ENCODE results near the gene MAGOH.
A peak's percentile ranks its signal among the peaks of the same experiment; 100 is the strongest.

- TF ChIP-seq, protein P1, sequence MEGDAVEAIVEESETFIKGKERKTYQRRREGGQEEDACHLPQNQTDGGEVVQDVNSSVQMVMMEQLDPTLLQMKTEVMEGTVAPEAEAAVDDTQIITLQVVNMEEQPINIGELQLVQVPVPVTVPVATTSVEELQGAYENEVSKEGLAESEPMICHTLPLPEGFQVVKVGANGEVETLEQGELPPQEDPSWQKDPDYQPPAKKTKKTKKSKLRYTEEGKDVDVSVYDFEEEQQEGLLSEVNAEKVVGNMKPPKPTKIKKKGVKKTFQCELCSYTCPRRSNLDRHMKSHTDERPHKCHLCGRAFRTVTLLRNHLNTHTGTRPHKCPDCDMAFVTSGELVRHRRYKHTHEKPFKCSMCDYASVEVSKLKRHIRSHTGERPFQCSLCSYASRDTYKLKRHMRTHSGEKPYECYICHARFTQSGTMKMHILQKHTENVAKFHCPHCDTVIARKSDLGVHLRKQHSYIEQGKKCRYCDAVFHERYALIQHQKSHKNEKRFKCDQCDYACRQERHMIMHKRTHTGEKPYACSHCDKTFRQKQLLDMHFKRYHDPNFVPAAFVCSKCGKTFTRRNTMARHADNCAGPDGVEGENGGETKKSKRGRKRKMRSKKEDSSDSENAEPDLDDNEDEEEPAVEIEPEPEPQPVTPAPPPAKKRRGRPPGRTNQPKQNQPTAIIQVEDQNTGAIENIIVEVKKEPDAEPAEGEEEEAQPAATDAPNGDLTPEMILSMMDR (IDR thresholded peaks at IDR 0.05; ENCODE audit: low read length): peak; percentile 85
- no peak for TF ChIP-seq EZH2 (IDR thresholded peaks at IDR 0.05; ENCODE audit: borderline replicate concordance, low read length)
Observed at GRCh38 chr1:53182111-53182593, 56.2 kb downstream of the MAGOH start.
